RWPE1 (cell line): Measurements from ENCODE around the gene MAP4.

ENCODE experiments used
- CTCF ChIA-PET: fragments of 350-600 bp; sonication (Branson Sonifier 250); formaldehyde crosslinking; extraction: SDS; loops from one replicate; lab custom pipeline; 2021; lab: Yijun Ruan, JAX
- POLR2A ChIA-PET: fragments of 400-600 bp; formaldehyde crosslinking; extraction: SDS; loops from one replicate; lab custom pipeline; 2020; ENCODE audit warnings: antibody characterized with exemption; ENCODE audit not compliant: low non-redundant PET; lab: Yijun Ruan, JAX
- DNase-seq: peaks from one replicate; pipeline ENCODE4 v3.0.0; 2012; ENCODE audit warnings: low spot score
- H3K27ac ChIP-seq: fragments of 450-650 bp; 2 replicates; pipeline ENCODE4 v1.5.1; 2017
- CTCF ChIP-seq: fragments of 450-650 bp; conservative IDR thresholded peaks from 2 replicates; pipeline ENCODE4 v1.5.1; 2017; ENCODE audit warnings: low read depth, mild to moderate bottlenecking

The MAP4 gene

GRCh38 chr3:47976135-47976732 is 40.0 kb downstream of the MAP4 start:
- H3K27ac ChIP-seq: no peak overlapping the region
- no peak for DNase-seq
- TF ChIP-seq CTCF: no peak
- ChIA-PET POLR2A (no interaction called here), CTCF (interaction anchor here (1.2 kb wide), 1 partner anchor 175 kb away, joined by 3 read pairs; no protein-coding TSS in a partner anchor)

GRCh38 chr3:47974974-47975470 is 41.2 kb downstream of the MAP4 start:
- CTCF ChIA-PET: no interaction called here
- TF ChIP-seq CTCF: no peak
- H3K27ac ChIP-seq: no peak overlapping the region
- POLR2A ChIA-PET: no interaction called here
- no peak for DNase-seq

GRCh38 chr3:47971081-47971480 is 45.1 kb downstream of the MAP4 start:
- DNase-seq: no peak
- ChIA-PET CTCF (no interaction called here), POLR2A (no interaction called here)
- no peak for TF ChIP-seq CTCF
- H3K27ac ChIP-seq: no peak overlapping the region

GRCh38 chr3:47964740-47965139 is 51.5 kb downstream of the MAP4 start:
- POLR2A ChIA-PET: no interaction called here
- no peak for DNase-seq
- H3K27ac ChIP-seq: no peak overlapping the region
- TF ChIP-seq CTCF: no peak
- CTCF ChIA-PET: no interaction called here

GRCh38 chr3:47961815-47962606 is 54.2 kb downstream of the MAP4 start:
- TF ChIP-seq CTCF: no peak
- CTCF ChIA-PET: interaction anchor here (0.9 kb wide), 1 partner anchor 137 kb away, joined by 3 read pairs; no protein-coding TSS in a partner anchor
- DNase-seq: peak; percentile 19
- POLR2A ChIA-PET: interaction anchor here (0.6 kb wide), 1 partner anchor 8 kb away, joined by 6 read pairs; no protein-coding TSS in a partner anchor
- H3K27ac ChIP-seq: no peak overlapping the region

- CTCF ChIA-PET: interaction anchor here (0.9 kb wide), 1 partner anchor 136 kb away, joined by 3 read pairs; no protein-coding TSS in a partner anchor
Observed at GRCh38 chr3:47961036-47961435, 55.2 kb downstream of the MAP4 start.

More at GRCh38 chr3:47961036-47961435, 55.2 kb downstream of the MAP4 start:
- TF ChIP-seq CTCF: no peak
- POLR2A ChIA-PET: no interaction called here
- no peak for DNase-seq
- H3K27ac ChIP-seq: no peak overlapping the region
